Astrocyte (in vitro differentiated cells and primary cell): Measurements from ENCODE around the gene CYP2U1. TPM values are rescaled to one million over a fixed set of nuclear protein-coding genes. Genes with fewer than 3 reads are reported as not detected.

ENCODE experiments used
- DNase-seq: peaks from one replicate; pipeline ENCODE4 v3.0.0-alpha.2; 2010; ENCODE audit warnings: low read depth
- FAIRE-seq: peaks from 2 replicates; lab custom pipeline; 2011; peaks lifted over from hg19 to GRCh38; lab: Jason Lieb, UNC
- H2AFZ ChIP-seq: 2 replicates; pipeline ENCODE4 v1.6.0; 2012; ENCODE audit warnings: low read depth, low read length, inconsistent platforms
- H3K27ac ChIP-seq: 2 replicates; pipeline ENCODE4 v1.5.1; 2011; ENCODE audit warnings: low read depth, low read length, inconsistent platforms
- H3K27me3 ChIP-seq: 2 replicates; pipeline ENCODE4 v1.6.0; 2011; ENCODE audit warnings: low read length, inconsistent platforms; ENCODE audit not compliant: insufficient read depth
- H3K36me3 ChIP-seq: 2 replicates; pipeline ENCODE4 v1.5.1; 2011; ENCODE audit warnings: low read length, inconsistent platforms; ENCODE audit not compliant: insufficient read depth
- H3K4me1 ChIP-seq: 2 replicates; pipeline ENCODE4 v1.5.1; 2011; ENCODE audit warnings: low read length, inconsistent platforms; ENCODE audit not compliant: insufficient read depth
- H3K4me2 ChIP-seq: 2 replicates; pipeline ENCODE4 v1.6.0; 2012; ENCODE audit warnings: low read length, inconsistent platforms
- H3K4me3 ChIP-seq: 2 replicates; pipeline ENCODE4 v1.5.1; 2011; ENCODE audit warnings: low read depth, mild to moderate bottlenecking, low read length, inconsistent platforms; ENCODE audit not compliant: insufficient read depth
- H3K79me2 ChIP-seq: 2 replicates; pipeline ENCODE4 v1.6.0; 2012; ENCODE audit warnings: mild to moderate bottlenecking, low read length, inconsistent platforms; ENCODE audit not compliant: insufficient read depth
- H3K9ac ChIP-seq: 2 replicates; pipeline ENCODE4 v1.6.0; 2012; ENCODE audit warnings: mild to moderate bottlenecking, low read length, inconsistent platforms
- H3K9me3 ChIP-seq: 2 replicates; pipeline ENCODE4 v1.5.1; 2012; ENCODE audit warnings: low read depth, mild to moderate bottlenecking, low read length, inconsistent platforms; ENCODE audit not compliant: insufficient read depth
- H4K20me1 ChIP-seq: 2 replicates; pipeline ENCODE4 v1.6.0; 2012; ENCODE audit warnings: low read length, inconsistent platforms; ENCODE audit not compliant: insufficient read depth
- H3K27ac Mint-ChIP-seq: one replicate; pipeline ENCODE4 v1.8.0; 2021; ENCODE audit warnings: mild to moderate bottlenecking, mixed read lengths; ENCODE audit not compliant: unreplicated experiment
- H3K27me3 Mint-ChIP-seq: one replicate; pipeline ENCODE4 v1.8.0; 2021; ENCODE audit warnings: low read depth, mixed read lengths; ENCODE audit not compliant: unreplicated experiment
- H3K36me3 Mint-ChIP-seq: one replicate; pipeline ENCODE4 v1.8.0; 2021; ENCODE audit warnings: low read depth, mixed read lengths; ENCODE audit not compliant: unreplicated experiment
- H3K4me1 Mint-ChIP-seq: one replicate; pipeline ENCODE4 v1.8.0; 2021; ENCODE audit warnings: low read depth, mixed read lengths; ENCODE audit not compliant: unreplicated experiment
- H3K4me3 Mint-ChIP-seq: one replicate; pipeline ENCODE4 v1.8.0; 2021; ENCODE audit warnings: mild to moderate bottlenecking, moderate library complexity, mixed read lengths; ENCODE audit not compliant: unreplicated experiment
- H3K9me3 Mint-ChIP-seq: one replicate; pipeline ENCODE4 v1.8.0; 2021; ENCODE audit warnings: mild to moderate bottlenecking, mixed read lengths; ENCODE audit not compliant: unreplicated experiment
- CTCF ChIP-seq: IDR thresholded peaks from 2 replicates; pipeline ENCODE4 v1.5.1; 2011; ENCODE audit warnings: low read depth, mild to moderate bottlenecking, inconsistent platforms, low read length, moderate library complexity; ENCODE audit not compliant: insufficient read depth
- EZH2 ChIP-seq: IDR thresholded peaks from 2 replicates; pipeline ENCODE4 v1.6.1; 2012; ENCODE audit warnings: mild to moderate bottlenecking, low read length, inconsistent platforms; ENCODE audit not compliant: insufficient read depth
- total RNA-seq: library from RNA; stranded (reverse); gene quantifications from 2 replicates; pipeline ENCODE4 v1.2.1, GENCODE V29; 2021

Gene CYP2U1
- total RNA-seq, 1 donor from 2014 or later: 7.6 TPM

- H3K4me2 ChIP-seq: no peak overlapping the region
- no peak for FAIRE-seq
- no peak for DNase-seq
- no peak overlapping the region for H3K9ac ChIP-seq
- H3K36me3 ChIP-seq: peaks cover 4% of the 10 kb centered on the region
- no peaks in the 10 kb centered on the region for H3K79me2 ChIP-seq
- no peak overlapping the region for H2AFZ ChIP-seq
- no peak overlapping the region for H3K4me3 ChIP-seq
- no peak for TF ChIP-seq EZH2
- TF ChIP-seq CTCF: no peak
- H3K27me3 ChIP-seq: no peaks in the 10 kb centered on the region
- Mint-ChIP-seq H3K27ac (no peak overlapping the region), H3K9me3 (no peaks in the 10 kb centered on the region), H3K4me3 (no peak overlapping the region), H3K4me1 (no peaks in the 10 kb centered on the region), H3K27me3 (no peaks in the 10 kb centered on the region), H3K36me3 (peaks cover 28% of the 10 kb centered on the region)
- H4K20me1 ChIP-seq: no peaks in the 10 kb centered on the region
- no peak overlapping the region for H3K27ac ChIP-seq
- no peaks in the 10 kb centered on the region for H3K4me1 ChIP-seq
- no peaks in the 10 kb centered on the region for H3K9me3 ChIP-seq
Measured at GRCh38 chr4:107906458-107907100, 24.8 kb upstream of the CYP2U1 start.

- H3K79me2 ChIP-seq: no peaks in the 10 kb centered on the region
- H3K36me3 Mint-ChIP-seq: peaks cover 20% of the 10 kb centered on the region
- no peaks in the 10 kb centered on the region for H3K4me1 Mint-ChIP-seq
- no peaks in the 10 kb centered on the region for H3K27me3 ChIP-seq
- no peak overlapping the region for H3K9ac ChIP-seq
- H3K27ac ChIP-seq: no peak overlapping the region
- H3K27me3 Mint-ChIP-seq: no peaks in the 10 kb centered on the region
- H3K9me3 Mint-ChIP-seq: no peaks in the 10 kb centered on the region
- H4K20me1 ChIP-seq: no peaks in the 10 kb centered on the region
- H3K4me2 ChIP-seq: no peak overlapping the region
- DNase-seq: no peak
- no peaks in the 10 kb centered on the region for H3K9me3 ChIP-seq
- H2AFZ ChIP-seq: no peak overlapping the region
- H3K4me3 ChIP-seq: no peak overlapping the region
- H3K4me3 Mint-ChIP-seq: no peak overlapping the region
- no peak for FAIRE-seq
- no peak for TF ChIP-seq EZH2
- TF ChIP-seq CTCF: no peak
- H3K4me1 ChIP-seq: no peaks in the 10 kb centered on the region
- H3K36me3 ChIP-seq: peaks cover 4% of the 10 kb centered on the region
- H3K27ac Mint-ChIP-seq: no peak overlapping the region
Measured at GRCh38 chr4:107908377-107908776, 23.0 kb upstream of the CYP2U1 start.

- Histone ChIP-seq H3K36me3 (peaks cover 4% of the 10 kb centered on the region), H3K4me1 (no peaks in the 10 kb centered on the region), H2AFZ (no peak overlapping the region), H3K4me2 (no peak overlapping the region), H3K79me2 (no peaks in the 10 kb centered on the region), H4K20me1 (no peaks in the 10 kb centered on the region), H3K9me3 (no peaks in the 10 kb centered on the region), H3K9ac (no peak overlapping the region), H3K27me3 (no peaks in the 10 kb centered on the region), H3K27ac (no peak overlapping the region), H3K4me3 (no peak overlapping the region)
- Mint-ChIP-seq H3K4me1 (no peaks in the 10 kb centered on the region), H3K9me3 (no peaks in the 10 kb centered on the region), H3K36me3 (peaks cover 2% of the 10 kb centered on the region), H3K4me3 (no peak overlapping the region), H3K27me3 (no peaks in the 10 kb centered on the region), H3K27ac (no peak overlapping the region)
- TF ChIP-seq CTCF: peak; percentile 77
- no peak for TF ChIP-seq EZH2
- FAIRE-seq: peak; percentile 83
- peak; percentile 32 for DNase-seq
Measured at GRCh38 chr4:107913283-107913899, 18.0 kb upstream of the CYP2U1 start.
